ELF-1 (cell line): ENCODE results near the gene CD58.
A peak's percentile ranks its signal among the peaks of the same experiment; 100 is the strongest.

Experiments
- DNase-seq: peaks from one replicate; pipeline ENCODE4 v3.0.0-alpha.2; 2016; ENCODE audit warnings: low read depth, low spot score

Gene CD58

DNA sequence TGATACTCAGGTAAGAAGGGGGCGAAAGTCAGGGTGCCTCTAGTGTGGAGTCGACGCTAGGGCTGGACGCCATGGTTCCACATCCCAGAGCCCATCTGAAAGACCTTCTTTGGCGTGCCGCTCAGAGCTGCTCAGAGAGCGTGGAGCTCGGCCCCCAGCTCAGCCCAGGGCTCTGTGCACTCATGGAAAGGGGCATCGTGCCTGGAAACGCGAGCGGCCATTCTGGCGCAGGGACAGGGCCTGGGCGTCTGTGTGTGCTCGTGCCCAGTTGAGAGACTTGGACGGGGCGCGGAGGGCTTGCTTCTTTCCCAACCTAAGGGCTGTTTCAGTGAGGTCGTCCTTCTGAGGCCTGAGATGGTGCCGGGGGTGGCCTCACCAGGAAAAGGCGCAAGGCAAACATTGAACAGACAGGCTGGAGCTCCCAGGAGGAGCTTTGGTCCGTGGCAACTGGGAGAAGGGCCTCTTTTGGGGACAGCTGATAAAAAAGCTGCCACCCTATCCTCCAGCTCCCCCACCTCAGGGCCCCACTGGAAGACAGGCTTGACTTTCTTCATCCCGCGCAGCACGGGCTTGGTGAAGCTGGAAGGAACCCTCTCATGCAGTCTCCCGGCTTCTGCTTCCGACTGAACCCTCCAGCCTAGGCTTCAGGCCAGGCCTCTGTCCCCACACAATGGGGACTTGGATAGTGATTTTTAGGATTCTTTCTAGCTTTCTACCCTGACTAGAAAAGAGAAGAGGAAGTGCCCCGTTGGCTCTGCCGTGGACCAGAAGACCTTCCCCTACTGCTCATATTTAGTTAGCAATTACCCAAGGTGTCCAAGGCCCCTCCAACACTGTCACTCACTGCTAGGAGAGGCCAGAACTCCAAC is 77.1 kb downstream of the CD58 start:
- DNase-seq: no peak

DNA sequence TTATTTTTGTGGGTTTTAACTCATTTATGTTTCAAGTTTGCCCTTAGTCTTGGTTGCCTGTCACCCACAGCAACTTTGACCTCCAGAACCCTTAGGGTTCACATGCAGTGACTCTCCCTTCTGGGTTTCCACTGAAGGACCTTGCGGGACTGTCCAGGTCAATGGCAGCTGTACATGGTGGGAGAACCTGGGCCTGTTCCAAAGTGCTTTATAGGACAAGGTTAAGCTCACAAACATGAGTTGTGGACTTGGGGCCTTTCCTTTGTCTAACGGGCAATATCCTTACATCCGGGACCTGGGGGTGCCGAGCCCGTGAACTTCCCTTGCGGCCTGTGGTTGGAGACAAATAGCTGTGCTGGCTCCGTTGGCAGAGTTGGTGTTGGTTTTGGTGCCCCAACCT is 77.8 kb downstream of the CD58 start:
- no peak for DNase-seq

DNA sequence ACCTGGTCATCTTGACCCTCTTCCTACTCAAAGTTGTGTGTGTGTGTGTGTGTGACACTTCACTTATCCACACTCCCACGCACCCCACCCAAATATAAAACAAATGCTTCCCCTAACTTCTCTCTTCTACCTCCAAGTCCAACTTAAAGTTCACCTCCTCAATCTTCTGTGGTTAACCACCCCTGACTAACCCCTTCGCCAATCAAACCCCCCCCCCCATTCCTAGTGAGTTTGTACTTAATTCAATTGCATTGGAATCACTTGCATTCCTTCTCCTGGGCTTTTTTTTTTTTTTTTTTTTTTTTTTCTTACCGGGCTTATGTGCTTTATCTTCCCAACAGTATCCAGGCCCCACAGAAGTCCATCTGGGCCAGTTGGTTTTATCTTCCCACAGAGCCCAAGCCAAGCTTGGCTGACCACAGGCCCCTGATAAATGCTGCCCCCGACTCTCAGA is 78.4 kb downstream of the CD58 start:
- DNase-seq: no peak

DNA sequence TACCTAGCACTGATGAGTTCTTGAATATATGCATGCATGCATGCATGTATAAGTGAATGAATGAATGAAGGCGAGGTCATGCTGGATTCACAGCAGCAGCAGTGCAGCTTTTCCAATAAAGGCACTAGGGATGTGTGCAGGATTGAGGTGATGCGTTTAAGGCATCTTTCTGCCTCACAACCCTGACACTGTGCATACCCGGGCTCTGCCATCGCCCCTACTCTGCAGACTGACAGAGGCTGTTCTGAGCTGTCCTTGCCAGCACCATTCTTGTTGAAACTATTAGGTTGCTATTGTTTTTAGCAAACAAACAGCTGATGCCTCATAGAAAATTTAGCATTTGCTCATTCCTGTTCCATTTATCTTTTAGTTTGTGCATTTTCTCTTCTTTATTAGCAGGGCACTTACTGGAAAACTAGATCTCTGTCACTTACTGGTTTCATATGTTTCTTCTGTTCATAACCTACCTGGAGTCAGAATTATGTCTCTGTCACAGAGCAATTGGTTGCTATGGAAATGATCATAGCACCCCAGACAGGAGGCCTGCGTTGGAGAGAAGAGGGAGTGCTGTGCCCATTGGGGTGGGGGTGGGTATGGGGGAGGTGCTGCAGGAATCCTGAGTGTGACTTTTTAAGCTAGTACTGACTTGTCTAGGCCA is 79.0 kb downstream of the CD58 start:
- no peak for DNase-seq

DNA sequence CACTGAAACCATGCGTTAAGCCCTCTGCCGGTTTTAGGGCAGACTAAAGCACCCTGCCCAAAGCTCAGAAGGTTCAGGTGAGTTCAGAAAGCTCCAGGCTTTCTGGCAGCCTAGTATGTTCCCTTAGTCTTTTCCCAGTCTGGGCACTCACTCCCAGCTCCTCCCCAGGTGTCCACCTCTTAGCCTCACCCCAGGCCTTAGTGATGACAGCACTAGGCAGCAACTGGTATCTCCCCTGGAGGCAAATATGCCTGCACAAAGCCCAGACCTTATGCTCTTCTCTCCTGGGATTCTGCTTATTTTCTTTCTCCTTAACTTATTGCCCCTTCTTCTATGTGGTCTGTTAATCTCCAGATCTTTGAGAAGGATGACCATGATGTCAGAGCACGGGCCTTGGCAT is 80.2 kb downstream of the CD58 start:
- DNase-seq: no peak

DNA sequence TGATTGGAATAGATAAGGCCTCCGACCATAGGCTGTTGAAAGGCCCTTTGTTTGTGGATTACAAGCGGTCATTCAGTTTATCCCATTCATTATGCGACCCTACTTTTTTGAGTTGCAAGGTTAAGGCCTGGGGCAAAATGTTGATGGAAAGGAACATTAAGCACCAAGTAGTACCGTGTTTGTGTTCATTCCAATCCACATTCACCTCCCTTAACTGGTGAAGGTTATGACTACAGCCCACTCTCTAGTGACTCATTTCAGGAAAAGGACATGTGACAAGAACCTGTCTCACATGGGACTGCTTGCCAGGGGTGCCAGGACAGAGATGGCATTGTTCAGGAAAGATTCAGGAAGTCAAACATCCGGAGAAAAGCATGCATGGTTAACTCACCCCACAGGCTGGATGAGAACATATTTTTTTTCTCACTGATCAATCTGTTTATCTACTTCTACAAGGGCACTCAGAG is 81.6 kb downstream of the CD58 start:
- DNase-seq: no peak

DNA sequence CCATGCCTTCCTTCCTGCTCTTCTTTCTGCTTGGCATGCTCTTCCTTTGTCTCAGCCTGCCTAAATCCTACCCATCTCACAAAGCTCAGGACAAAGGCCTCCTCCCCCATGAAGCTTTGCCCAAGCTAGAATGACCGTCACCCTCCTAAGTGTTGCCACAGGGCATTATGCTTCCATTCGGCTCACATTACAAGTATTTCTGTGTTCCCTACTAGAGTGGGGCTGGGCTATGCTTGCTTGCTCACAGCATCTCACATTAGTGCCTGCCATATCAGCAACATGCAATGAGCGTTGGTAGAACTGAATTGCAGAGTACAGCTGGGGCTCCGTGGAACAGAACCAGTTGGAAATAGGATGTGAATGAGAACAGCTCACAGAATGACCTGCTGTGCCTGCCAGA is 82.8 kb downstream of the CD58 start:
- DNase-seq: no peak

DNA sequence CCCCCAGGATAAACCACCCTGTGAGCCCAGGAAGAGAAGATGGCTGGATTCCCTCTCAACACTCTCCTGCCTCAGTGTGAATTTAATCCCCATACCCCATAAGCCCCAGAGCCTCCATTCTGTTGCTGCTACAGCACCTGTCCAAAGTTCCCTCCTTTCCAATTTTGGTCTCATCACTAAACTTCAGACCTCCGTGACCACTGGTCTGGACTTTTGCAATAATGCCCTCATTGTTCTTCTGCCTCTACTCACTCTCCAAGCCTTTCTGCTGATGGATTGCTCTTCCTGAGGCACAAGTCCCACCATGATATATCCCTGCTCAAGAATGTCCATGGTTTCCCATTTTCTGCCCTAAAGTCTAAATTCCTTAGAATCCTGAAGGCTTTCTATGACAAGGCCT is 83.2 kb downstream of the CD58 start:
- no peak for DNase-seq

DNA sequence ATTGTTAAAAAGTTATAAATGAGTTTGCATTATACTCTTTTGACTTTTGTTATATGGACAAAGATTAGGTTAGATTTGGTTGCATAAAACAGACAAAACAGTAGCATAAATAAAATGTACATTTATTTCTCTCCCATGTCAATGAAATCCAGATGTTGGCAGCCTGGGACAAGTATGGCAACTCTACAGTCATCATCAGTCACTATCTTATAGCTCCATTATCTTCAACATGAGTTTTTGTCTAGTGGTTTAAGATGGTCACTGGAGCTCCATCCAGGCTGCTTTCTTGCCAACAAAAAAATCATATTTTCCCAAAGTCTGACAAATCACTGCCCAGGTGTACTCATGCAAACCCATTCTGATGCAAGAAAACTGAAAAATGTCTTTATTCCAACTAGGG is 83.8 kb downstream of the CD58 start:
- no peak for DNase-seq

DNA sequence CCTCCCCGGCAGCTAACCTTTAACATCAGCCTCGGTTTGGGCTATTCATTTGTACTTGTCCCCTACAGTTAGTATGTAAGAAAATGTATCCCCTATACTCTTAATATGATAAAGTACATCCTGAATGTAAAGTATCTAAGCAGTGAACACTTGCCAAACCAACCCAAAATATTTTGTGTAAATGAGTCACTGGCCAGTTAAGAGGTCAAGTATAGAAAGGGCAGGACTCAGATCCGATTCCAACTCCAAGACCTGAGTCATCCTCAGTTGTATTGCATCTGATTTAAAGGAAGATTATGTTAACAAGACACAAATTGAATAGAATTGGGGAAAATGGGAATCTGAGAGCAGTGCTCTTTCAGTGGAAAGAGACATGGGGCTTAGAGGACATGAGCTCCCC is 84.4 kb downstream of the CD58 start:
- no peak for DNase-seq

DNA sequence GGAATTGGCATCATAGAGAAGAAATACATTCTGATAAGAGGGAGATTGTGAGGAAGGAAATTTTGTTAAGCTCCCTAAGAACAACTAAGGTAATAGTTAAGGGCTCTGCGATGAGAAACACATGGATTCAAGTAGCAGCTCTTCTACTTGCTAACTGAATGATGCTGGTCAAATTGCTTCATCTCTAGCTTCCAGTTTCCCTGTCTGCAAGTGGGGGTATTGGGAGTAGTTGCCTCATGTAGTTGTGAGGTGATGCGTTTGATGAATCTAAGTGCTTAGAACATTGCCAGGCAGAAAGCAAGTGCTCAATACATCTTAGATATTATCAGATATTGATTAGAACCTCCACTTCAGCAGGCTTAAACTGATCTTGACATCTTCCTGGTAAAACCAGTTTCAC is 84.8 kb downstream of the CD58 start:
- DNase-seq: no peak

DNA sequence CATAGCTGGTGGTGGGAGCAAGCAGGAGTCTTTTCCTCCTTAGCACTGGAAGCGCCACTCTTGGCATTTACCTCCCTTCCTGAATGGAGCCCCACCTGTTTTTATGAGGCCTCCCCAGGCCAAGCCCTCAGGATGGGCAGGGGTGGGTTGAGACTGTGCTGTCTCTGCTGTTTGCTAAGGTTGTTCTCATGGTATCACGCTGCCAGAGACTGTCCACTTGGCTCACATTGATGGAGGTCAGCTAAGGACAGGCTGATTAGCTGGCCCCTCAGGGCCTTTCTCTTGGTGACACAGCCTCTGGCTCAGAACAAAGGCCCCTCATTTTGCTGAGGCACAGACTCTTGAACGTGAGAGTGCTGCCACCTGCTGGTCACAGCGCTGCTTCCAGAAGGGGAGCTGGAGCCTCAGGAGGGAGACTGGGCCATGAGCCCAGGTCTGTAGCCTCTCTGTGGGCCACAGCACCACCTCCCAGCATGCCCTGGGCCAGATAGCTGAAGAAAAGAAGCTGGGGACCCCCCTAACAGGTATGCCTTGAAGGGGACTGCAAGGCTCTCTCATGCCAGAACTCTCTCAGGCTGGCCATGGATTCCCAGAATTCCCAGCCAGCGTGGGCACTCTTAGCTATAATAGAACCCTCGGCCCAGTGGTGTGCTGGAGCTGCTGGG is 85.6 kb downstream of the CD58 start:
- peak; percentile 95 for DNase-seq

DNA sequence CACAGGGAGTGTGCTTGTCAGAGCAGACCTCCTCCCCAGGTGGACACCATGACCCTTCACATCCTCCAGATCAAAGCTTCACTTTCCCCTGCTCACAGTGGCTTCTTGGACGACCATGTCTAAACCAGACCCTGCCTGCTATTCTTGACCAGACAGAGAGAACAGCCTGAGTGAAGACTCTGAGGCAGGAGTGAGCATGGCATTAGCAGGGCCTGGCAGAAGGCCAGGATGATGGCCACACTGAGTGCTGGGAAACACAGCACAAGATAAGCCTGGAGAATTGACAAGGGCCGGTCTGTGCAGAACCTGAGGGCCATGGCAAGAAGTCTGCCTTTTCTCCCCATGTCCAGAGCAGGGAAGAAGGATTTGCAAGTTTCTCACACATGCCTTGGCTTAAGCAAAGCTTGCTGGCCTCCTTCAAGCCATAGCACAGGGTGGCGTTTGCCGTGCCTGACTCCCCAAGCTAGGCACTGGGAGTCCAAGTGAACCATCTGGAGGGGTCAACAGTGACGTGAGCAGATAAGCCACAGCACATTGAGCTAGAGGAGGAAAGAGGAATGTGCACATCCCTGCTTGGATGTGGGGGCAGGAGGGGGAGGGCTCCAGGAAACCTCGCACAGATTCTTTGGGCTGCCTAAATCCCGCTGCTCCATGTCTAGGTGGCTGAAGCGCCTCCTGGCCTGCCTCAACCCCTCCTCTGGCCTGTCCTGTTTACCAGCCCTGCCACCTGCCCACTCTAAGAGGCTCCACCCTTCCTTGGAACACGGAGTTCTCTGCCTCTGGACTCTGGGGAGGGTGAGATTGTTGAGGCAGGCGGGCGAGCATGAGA is 87.1 kb downstream of the CD58 start:
- DNase-seq: no peak

DNA sequence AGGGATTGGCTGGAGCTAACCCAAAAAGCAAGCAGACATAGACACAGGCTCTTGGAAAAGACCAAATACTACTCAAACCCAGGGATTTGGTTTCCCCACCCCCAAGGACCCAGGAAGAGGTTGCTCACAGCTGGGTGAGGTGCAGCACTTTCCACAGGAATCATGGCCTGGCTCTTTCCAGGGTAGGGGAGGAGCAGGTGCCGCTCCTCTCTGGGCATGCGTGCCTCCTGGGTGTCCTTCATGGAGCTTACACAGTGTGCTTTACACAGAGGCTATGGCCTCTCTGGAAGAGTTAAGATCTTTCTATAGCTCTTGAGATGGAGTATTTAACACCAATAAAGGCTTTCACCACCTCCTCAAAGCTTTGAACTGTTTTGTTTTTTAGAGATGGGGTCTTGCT is 88.3 kb downstream of the CD58 start:
- DNase-seq: no peak

DNA sequence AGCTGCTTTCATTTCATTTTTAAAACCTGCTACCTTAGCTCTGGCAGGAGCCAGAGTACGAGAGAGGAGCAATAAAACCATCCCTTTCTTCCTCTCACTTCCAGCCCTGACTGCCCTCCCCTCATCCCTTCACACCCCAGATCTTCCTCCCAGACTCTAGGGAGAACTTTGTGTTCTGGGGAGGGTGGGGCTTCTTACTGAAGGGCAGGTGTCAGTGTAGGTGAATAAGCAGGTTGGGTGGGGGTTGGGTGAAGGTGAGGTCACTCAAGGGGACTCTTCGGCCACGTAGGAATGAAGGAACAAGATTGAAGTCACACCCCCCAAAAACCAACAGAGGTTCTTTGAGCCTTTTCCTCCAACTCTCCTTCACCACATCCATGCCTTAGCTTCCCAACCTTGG is 88.9 kb downstream of the CD58 start:
- no peak for DNase-seq

DNA sequence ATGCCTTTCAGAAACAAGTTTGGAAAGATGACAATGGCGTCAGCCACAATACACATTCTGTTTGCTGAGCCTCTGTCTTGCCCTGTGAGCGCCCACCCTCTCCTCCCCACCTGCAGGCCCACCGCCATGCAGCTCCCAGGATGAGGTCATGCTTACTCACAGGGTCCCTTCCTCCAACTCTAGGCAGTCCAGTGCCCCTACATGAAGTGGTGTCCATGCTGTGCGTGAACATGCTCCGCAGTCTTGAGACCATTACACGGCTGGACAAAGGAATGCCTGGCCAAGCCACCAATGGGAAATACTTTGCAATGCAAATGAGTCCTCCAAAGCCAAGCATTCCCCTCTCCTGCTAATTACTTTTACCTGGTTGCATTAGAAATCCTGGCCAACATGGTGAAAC is 92.2 kb downstream of the CD58 start:
- DNase-seq: no peak

DNA sequence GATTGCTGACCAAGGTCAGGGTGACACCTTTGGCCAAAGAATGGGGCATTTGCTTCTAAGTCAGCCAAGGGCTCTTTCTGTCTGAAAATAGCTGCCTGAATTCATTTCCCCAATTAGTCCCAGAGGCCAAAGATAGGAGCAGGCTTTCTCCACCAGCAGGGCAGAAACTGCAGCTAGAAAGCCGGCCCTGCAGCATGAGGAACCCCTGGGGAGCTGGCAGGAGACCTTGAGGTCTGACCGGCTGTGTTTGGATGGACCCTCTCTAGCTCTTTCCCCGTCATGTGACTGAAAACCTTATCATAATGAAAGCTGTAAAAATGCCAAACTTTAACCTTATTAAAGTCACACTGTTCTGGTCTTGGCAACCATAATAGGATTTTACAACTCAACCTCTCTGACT is 93.4 kb downstream of the CD58 start:
- no peak for DNase-seq

DNA sequence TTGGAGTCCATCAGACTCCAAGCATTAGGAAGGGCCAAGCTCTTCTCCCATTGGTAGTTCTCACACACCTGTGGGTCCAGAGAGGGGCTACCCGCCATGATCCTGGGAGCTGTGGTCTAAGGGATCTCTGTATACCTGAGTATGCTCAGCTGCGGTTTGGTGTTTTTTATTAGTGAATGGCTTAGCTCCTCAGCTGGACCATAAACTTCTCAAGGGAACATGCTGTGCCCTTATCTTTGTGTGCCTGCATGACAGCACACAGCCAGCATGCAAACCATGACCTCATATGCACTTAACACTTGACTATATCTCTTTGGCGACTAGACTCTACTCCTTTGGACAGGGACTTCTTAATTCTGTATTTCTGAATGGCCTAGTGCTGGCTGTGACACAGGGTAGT is 94.5 kb downstream of the CD58 start:
- no peak for DNase-seq

DNA sequence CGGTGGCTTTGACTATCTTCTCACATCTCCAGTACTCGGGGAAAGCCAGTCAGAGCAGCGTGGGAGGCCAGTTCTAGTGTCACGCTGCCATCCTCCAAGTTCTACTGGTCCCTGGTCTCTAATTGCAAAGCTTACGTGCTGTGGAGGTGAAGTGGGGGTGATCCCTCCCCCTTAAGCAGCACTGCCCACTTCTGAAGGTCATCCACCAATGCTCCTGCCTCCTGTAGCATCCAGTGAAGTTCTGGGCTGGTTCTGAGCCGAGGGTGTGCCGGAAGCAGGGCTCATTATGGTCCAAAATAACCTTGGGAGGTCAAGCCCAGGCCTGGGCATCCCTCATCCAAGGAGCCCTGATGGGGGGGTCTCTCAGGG is 95.0 kb downstream of the CD58 start:
- no peak for DNase-seq

DNA sequence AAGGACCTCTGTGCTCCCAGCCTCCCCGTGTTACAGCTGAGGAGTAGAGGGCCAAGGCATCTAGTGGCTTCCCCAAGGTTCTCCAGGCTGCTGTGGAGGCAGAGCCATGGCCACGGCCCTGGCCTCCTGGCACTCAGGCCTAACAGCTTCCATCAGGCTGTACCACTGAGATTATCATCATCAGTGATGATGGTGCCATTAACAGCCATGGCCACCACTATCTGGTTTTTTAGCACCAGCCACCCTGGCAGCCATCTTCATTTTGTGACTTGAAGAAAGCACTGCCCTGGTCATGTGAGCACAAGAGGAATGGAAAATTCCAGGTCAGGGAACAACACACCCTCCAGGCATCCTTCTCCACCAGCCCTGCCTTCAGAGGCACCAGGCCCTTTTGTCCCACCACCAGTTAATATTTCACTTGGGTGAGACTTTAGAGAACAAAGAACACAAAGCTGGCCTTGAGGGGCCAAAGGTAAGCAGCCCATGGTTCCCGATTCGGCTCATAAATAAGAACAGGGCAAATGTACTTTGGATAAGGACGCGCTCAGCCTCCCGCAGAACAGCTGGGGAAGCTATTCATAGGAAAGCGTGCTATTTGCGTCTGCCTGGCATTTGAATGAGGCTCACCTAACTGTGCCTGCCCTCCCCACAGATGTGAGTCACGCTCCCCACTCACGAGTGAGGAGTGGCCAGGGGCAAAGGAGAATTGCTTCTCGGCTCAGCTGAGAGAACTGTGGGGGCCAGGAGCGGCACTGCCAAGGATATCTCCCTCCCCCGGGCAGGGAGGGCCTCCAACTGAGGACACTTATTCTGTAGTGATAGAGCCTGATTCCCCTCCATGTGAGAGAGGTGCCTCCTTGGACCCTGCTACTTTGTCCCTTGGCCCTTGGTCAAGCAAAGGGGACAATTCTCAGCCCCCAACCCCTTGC is 95.6 kb downstream of the CD58 start:
- DNase-seq: peak; percentile 66
